ENCODE data around the gene HKDC1.
"Not testable (repeated sequence)": the region's sequence is repeated elsewhere in the genome, so short reads cannot be mapped to it uniquely, and the experiment has no call there.

HKDC1 gene

DNA sequence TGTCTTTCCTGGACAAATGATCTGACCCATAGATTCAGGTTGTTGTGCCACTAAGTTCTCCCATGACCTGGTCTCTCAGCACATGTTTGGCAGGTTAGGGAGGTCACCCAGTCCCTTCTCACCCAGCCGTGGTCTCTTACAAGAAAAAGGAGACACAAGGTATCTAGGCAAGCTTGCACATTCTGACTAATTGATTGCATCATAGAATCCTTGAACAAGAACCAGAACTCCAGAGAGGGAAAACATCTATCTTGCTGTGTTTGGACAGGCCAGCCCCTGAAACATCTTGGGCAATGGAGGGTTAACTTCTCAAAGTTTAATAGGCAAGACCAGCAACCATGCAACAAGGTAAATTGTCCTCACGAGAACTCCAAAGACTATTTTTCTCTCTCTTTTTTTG is 49.6 kb downstream of the HKDC1 start:
- H3K4me3 ChIP-seq (ENCODE audit: low read length) = no peak overlapping the region

DNA sequence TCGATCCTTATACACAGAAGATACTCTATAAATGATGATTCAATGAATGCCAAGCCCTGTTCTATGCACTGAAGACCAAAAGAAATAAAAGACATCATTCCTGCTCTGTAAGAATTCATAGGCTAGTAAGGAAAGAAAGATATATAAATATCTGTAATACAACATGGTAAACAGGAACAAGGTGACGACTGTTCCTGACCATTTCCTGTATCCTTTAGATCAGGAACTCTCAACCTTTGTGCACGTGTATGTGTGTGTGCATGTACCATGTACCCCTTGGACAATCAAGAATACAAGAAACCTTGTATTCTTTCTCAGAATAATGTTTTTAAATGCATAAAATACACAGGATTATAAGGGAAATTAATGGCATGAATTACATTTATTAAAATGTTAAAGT is 50.9 kb downstream of the HKDC1 start:
- no peak for DNase-seq (ENCODE audit: low read depth, low spot score)
- H3K4me3 ChIP-seq (ENCODE audit: low read length) = no peak overlapping the region

More for the DNA sequence above, 49.6 kb downstream of the HKDC1 start:
- no peak for DNase-seq (ENCODE audit: low read depth, low spot score)

DNA sequence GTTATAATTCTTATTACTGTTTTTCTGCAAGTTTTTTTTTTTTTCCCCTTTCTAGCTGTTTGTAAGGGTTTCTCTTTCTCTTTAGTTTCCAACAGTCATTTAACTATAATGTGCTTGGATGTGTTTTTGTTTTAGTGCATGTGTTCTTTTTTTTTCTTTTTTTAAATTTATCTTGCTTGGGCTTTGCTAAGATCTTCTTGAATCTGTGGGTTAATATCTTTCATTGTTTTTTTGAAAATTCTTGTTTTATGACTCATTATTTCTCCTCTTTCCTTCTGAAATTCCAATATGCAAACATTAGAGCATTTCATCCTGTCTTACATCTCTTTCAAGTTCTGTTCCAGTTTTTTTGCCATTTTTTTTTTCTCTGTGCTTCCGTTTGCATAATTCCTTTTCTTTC is 52.5 kb downstream of the HKDC1 start:
- no peak for DNase-seq (ENCODE audit: low read depth, low spot score)
- H3K4me3 ChIP-seq (ENCODE audit: low read length) = no peak overlapping the region

DNA sequence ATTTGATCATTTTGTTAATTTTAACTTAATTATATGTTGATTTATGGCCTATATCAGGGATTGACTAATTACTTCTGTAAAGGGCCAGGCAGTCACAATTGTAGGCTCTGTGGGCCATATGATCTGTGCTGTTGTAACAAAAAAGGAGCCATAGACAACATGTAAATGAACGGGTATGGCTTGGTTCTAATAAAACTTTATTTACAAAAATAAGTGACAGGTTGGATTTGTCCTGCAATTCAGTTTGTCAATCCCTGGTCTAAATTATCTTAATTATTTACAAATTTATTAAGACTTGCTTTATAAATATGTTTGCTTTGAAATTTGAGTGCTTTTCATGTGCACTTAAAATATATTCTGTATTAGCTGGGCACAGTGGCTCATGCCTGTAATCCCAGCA is 55.3 kb downstream of the HKDC1 start:
- no peak overlapping the region for H3K4me3 ChIP-seq (ENCODE audit: low read length)
- no peak for DNase-seq (ENCODE audit: low read depth, low spot score)

DNA sequence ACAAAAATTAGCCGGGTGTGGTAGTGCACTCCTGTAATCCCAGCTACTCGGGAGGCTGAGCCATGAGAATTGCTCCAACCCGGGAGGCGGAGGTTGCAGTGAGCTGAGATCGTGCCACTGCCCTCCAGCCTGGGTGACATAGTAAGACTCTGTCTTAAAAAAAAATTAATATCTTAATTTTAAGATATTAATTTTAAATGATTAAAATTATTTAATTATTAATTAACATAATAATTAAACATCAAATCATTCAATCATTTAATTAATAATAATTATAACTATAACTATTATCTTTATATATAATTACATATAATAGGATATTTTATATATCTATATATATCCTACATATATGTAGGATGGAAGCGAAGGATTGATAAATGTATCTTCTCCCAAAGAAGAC is 56.4 kb downstream of the HKDC1 start:
- no peak overlapping the region for H3K4me3 ChIP-seq (ENCODE audit: low read length)
- no peak for DNase-seq (ENCODE audit: low read depth, low spot score)

DNA sequence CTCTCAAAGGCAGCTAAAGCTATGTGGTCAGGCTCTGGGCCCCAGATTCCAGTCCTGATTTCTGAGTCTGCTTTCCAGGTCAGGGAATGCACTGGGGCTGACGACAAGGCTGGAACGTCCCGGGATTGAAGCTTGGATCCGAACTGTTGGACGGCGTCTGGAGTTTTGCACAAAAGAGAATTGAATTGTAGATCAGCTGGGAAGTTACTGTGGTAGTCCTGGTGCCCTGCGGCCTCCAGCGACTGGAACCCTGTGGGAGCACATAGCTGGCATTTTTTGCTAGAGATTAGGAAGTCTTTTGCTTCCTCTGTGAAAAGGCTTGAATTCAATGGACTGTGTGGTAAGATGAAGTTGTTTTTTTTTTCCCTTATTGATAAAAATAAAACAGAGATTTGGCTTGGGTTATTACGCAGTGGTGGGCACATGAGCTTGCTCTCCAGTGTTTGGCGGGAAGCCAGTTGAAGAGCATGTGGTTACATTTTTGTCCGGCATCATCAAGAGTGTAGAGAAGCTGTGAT is 58.4 kb downstream of the HKDC1 start, which contains the start of gene HK1:
Gene HK1 (plus strand): TSS at position 51 of the 518 bp plus-strand sequence.
- DNase-seq (ENCODE audit: low read depth, low spot score) = no peak
- H3K4me3 ChIP-seq (ENCODE audit: low read length) = no peak within 1 kb of the TSS

DNA sequence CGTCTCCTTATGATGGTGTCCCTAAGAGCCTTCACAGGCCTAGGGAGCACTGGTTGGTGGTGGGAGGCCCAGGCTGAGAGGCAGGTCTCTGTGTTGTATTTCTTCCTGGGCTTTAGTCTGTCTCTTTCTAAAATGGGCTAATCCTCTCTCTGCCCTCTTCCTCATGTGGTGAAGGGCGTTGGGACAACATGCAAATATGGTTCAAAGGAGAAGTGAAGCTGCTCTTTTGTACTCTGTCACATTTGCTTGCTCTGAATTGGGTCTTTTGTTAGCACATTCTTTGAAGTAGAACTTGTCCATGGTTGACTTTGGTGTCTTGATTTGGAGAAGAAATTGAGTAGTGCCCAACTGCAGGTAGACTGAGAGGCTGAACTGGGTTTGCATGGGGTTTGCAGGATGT is 59.0 kb downstream of the HKDC1 start:
- no peak overlapping the region for H3K4me3 ChIP-seq (ENCODE audit: low read length)
- DNase-seq (ENCODE audit: low read depth, low spot score) = no peak

DNA sequence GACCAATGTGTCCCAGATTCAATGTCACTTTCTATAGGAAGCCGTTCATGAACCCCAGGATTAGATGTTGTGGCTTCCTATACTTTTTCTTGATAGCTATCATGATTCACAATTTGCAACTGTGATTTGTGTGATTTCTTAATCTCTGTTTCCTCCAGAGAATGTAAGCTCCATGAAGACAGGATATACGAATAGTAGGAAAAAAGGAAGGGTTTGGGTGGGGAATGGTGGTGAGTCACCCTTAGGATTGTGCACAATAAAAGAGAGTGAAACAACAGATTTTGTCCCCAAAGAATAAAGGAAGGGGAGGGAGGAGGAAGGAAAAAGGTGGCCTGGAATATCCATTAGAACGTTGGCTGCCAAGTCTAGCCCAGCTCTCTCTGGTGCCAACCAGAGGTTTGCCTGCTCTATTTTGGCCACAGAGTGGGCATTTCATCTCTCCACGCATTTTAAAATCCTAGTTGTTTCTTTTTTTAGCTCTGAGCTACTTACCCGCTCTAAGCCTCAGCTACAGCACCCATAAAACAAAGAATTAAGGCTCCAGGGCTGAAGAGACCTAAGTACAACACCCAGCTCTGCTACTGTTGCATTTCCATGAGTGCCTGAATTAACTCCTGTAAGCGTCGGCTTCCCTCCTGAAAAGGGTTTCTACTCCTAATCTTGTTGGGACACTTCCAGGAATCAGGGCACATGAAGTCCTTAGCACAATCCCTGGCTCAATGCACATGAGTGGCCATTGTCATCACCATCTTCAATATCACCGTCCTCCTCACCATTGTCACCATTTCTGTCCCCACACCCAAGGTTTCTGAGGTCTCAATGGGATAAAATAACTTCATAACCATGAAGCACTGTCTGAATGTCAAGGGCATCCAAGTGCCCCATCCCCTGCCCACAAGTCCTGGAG is 61.6 kb downstream of the HKDC1 start:
- DNase-seq (ENCODE audit: low read depth, low spot score) = no peak
- H3K4me3 ChIP-seq (ENCODE audit: low read length) = no peak overlapping the region

DNA sequence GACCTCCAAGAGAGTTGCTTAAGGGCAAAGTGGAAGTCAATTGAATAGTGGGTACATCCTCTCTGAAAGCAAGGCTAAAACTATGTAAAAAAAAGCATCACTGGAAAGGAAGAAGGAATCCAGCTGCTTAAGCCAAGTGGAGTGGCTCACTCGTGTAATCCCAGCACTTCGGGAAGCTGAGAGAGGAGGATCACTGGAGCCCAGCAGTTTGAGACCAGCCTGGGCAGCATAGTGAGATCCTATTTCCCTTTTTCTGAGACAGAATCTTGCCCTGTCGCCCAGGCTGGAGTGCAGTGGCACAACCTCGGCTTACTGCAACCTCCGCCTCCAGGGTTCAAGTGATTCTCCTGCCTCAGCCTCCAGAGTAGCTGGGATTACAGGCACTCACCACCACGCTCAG is 64.3 kb downstream of the HKDC1 start:
- not testable (repeated sequence) for DNase-seq (ENCODE audit: low read depth, low spot score)

DNA sequence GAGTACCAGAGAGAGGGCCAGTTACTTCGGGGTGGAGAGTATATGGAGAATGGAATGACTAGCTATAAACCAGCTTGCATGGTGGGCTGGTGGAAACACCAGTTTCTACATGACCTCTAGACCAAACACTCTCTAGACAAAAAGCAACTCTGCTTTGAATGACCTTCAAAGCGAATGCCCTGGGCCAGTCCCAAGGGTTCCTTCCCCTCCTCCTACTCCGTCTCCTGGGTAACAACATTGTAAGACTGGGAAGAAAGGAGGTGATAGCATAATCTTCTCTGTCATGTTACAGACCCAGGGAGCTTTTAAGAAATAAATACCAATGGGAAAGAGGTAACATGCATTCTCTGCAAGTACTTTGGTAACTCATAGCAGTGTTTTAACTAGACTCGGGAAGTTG is 65.6 kb downstream of the HKDC1 start:
- DNase-seq (ENCODE audit: low read depth, low spot score) = no peak
- H3K4me3 ChIP-seq (ENCODE audit: low read length) = no peak overlapping the region

More for the DNA sequence above, 64.3 kb downstream of the HKDC1 start:
- not testable (repeated sequence) for H3K4me3 ChIP-seq (ENCODE audit: low read length)

DNA sequence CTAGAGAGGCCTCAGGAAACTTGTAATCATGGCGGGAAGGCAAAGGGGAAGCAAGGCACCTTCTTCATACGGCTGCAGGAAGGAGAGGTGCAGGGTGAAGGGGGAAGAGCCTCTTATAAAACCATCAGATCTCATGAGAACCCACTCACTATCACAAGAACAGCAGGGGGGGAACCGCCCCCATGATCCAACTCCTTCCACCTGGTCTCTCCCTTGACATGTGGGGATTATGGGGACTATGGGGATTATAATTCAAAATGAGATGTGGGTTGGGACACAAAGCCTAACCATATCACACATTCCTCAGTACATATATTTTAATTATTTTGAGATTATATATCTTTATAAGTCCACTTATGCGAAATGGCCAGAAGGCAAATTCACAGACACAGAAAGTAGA is 67.0 kb downstream of the HKDC1 start:
- no peak for DNase-seq (ENCODE audit: low read depth, low spot score)
- no peak overlapping the region for H3K4me3 ChIP-seq (ENCODE audit: low read length)

DNA sequence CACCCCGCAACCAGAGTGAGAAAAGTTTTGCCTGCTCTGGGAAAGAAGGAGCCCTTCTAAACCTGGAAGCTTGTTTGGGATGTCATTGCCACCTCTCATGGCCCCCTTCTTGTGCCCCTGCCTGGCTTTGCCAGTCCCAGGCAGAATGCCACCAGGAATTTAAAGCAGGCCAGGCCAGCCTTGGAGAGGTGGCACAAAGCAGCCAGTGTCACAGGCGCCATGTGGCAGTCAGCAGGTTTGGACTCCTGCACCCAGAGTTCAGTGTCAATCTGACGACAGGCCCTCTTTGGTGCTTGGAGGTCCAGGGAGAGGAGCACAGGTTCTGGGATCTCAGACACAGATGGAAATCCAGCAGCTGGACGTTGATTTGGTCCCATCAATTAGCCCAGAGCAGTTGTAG is 70.9 kb downstream of the HKDC1 start:
- DNase-seq (ENCODE audit: low read depth, low spot score) = no peak
- H3K4me3 ChIP-seq (ENCODE audit: low read length) = no peak overlapping the region

DNA sequence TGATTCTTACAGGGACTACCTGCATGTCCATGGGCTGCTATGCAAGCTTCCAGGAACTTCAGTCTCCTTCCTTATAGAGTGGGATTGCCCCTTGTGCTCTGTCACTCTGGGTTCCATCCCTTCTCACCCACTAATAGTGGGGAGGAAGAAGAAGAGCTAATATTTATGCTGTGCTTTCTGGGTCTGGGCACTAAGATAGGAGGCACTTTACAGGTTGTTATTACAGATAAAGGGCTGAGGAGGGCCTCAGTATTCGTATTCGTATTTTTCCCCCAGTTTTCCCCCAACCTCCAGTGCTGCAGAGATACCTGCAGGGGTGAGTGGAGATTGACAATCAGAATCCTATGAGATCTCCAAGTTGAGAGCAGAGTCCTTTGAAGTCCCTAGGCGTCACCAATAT is 72.3 kb downstream of the HKDC1 start:
- no peak for DNase-seq (ENCODE audit: low read depth, low spot score)
- no peak overlapping the region for H3K4me3 ChIP-seq (ENCODE audit: low read length)

DNA sequence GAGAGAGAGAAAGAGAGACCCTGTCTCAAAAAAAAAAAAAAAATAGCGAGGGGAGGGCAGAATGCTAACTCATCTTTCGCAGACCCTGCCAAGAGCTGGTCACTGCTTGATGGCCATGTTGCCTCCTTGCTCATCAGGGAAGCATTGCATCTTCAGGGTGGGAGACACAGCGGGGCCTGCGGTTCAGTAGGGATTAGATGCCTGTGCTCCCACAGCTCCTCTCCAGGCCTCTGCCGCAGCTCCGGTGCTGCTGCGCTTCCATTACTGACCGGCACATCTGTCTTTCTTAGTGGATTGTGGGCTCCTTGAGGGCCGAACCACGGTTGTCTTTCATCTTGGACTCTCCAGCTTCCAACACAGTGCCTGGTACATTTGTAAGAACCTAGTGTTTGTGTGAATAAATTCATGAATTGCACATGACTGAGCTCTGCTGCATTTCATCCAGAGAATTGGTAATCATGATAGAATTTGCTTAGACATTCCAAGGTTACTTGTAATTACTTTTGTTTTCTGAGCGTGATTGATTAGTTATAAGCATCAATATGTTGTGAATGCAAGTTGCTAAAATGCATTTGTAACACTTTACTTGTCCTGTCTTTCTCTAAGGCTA is 75.0 kb downstream of the HKDC1 start:
- DNase-seq (ENCODE audit: low read depth, low spot score) = no peak
- no peak overlapping the region for H3K4me3 ChIP-seq (ENCODE audit: low read length)

DNA sequence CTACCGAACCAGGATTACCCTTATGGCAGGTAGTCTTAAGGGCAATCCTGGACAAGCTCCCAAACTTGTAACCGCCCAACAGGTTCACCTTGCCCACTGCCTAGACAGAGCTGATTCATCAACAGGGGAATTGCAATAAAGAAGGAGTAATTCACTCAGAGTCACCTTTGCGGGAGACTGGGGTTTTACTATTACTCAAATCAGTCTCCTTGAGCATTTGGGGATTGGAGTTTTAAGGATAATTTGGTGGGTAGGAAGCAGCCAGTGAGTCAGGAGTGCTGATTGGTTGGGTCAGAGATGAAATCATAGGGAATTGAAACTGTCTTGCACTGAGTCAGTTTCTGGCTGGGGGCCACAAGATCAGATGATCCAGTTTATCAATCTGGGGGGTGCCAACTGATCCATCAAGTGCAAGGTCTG is 83.5 kb downstream of the HKDC1 start:
- DNase-seq (ENCODE audit: low read depth, low spot score) = no peak
- no peak overlapping the region for H3K4me3 ChIP-seq (ENCODE audit: low read length)

DNA sequence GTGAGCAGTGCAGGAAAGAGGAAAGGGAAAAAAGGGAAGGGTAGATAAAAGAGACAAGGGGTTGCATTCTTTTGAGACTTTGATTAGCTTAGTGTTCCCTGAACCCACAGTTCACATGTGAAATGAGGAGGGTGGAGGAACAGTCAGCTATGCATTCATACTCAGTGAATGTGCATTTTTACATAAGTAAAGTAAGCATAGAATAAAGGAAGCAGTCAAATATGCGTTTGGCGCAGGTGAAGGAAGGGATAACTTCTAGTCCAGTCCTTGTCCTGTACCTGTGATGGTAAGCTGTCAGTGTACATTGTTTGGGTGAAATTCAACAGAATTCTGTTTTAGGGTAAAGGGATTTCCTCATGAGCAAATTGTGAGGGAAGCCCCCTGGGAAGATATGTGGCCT is 86.3 kb downstream of the HKDC1 start:
- H3K4me3 ChIP-seq (ENCODE audit: low read length) = no peak overlapping the region
- no peak for DNase-seq (ENCODE audit: low read depth, low spot score)

DNA sequence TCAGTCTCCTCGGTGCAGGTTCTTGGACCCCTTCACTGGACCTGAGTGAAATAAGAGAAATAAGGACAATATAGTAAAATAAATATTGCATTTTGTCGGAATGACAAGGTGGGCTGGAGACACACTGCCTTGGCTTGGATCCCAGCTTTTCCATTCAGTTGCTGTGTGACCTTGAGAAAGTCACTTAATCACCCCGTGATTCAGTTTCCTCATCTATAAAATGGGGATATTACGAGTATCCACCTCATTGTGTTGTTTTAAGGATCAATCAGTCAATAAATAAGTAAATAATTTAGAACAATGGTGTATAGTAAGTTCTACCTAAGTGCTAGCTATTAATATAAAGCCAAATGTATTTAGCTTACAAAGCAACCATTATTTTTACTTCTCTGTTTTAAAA is 87.3 kb downstream of the HKDC1 start:
- no peak overlapping the region for H3K4me3 ChIP-seq (ENCODE audit: low read length)
- no peak for DNase-seq (ENCODE audit: low read depth, low spot score)

DNA sequence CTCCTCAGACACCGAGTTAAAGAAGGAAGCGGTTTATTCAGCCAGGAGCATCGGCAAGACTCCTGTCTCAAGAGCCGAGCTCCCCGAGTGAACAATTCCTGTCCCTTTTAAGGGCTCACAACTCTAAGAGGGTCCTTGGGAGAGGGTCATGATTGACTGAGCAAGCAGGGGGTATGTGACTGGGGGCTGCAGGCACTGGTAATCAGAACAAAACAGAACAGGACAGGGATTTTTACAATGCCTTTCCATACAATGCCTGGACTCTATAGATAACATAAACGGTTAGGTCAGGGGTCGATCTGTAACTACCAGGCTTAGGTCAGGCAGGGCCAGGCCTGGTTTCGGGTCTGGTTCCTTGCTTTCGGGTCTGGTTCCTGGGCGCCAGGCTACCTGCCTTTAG is 88.2 kb downstream of the HKDC1 start:
- not testable (repeated sequence) for H3K4me3 ChIP-seq (ENCODE audit: low read length); DNase-seq (ENCODE audit: low read depth, low spot score)

DNA sequence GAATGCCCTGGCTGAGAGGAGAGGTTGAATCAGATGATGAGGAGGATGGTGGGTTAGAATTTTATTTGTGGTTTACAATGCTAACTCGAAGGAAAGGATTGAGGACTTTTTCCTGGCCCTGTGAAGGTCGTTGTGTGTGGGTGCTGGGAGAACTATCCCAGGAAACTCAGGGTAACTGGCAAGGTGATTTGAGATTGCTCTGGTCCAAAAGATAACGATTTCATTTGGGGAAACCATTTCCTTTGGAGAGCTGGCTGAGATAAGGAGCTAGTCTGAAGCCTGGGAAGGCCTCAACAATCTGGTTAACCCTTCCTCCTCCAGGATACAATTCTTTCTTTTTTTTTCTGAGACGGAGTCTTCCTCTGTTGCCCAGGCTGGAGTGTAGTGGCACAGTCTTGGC is 91.2 kb downstream of the HKDC1 start:
- DNase-seq (ENCODE audit: low read depth, low spot score) = no peak
- H3K4me3 ChIP-seq (ENCODE audit: low read length) = no peak overlapping the region

DNA sequence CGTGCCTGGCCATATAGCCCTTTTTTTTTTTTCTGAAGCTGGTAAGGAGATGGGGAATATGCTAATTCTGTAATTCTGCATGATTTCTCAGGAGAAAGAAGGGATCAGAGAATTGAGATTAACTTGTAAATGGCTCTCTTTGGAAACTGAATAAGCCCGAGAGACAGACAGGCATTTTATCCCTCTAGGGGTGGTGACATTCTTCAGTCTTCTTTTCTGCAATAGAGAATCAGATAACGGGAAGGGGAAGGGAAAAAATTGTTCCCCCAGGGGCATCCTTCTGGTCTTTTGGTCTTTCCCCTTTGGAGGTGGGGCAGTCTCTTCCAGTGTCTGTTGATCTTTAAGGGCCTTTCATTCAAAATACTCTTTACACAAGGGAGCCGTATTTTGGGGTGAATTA is 92.4 kb downstream of the HKDC1 start:
- no peak for DNase-seq (ENCODE audit: low read depth, low spot score)
- H3K4me3 ChIP-seq (ENCODE audit: low read length) = no peak overlapping the region

Measured in Jurkat, Clone E6-1 (cell line).